ENCODE data around the gene AHCTF1. TPM values are rescaled to one million over a fixed set of nuclear protein-coding genes. Genes with fewer than 3 reads are reported as not detected.
A peak's percentile ranks its signal among the peaks of the same experiment; 100 is the strongest.

AHCTF1 gene
- total RNA-seq, 1 experiment from 2014 or later = 42.3 TPM

DNA sequence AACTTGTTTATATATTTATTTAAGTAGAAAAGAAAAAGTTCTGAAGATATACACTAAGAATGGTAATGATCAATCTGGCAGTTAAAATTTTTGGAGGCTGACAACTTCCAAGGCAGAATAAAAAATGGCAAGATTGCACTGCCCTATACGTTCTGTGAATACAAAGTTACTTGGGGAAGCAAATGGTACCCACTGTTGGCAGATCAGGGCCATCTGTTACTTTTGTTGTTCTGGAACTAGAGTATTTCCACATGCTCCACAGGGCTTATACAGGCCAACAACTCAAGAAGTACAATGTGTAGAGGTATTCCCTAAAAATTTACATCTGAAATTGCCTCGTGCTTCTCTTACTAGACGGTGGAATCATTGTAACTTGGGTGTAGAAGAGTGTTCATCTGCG lies 53.2 kb downstream of the AHCTF1 start:
- DNase-seq = no peak
- H3K4me3 ChIP-seq (ENCODE audit: low read depth, low read length) = no peak overlapping the region
- POLR2A ChIA-PET = no interaction called here
- H3K27ac Mint-ChIP-seq (ENCODE audit: unreplicated experiment) = no peak overlapping the region
- no peak overlapping the region for H3K4me3 Mint-ChIP-seq (ENCODE audit: unreplicated experiment)
- no peaks in the 10 kb centered on the region for H3K9me3 Mint-ChIP-seq (ENCODE audit: unreplicated experiment)
- CTCF ChIA-PET = no interaction called here
- no peaks in the 10 kb centered on the region for H3K27me3 ChIP-seq (replicated peaks; ENCODE audit: control insufficient read depth, insufficient read depth, low read length)
- intact Hi-C loops (cut with micrococcal nuclease; ENCODE audit: unreplicated experiment) = loop anchor here (2.0 kb wide), 1 partner anchor 14 kb away; no protein-coding TSS in a partner anchor
- BruUV-seq (replicated peaks) = no TSS peak
- no peaks in the 10 kb centered on the region for H3K27me3 Mint-ChIP-seq (ENCODE audit: insufficient read depth, unreplicated experiment)
- peaks cover 51% of the 10 kb centered on the region for H3K36me3 Mint-ChIP-seq (ENCODE audit: insufficient read depth, unreplicated experiment)
- peaks cover 16% of the 10 kb centered on the region for H3K4me1 Mint-ChIP-seq (ENCODE audit: low read depth, unreplicated experiment)
- TF ChIP-seq, protein P1, sequence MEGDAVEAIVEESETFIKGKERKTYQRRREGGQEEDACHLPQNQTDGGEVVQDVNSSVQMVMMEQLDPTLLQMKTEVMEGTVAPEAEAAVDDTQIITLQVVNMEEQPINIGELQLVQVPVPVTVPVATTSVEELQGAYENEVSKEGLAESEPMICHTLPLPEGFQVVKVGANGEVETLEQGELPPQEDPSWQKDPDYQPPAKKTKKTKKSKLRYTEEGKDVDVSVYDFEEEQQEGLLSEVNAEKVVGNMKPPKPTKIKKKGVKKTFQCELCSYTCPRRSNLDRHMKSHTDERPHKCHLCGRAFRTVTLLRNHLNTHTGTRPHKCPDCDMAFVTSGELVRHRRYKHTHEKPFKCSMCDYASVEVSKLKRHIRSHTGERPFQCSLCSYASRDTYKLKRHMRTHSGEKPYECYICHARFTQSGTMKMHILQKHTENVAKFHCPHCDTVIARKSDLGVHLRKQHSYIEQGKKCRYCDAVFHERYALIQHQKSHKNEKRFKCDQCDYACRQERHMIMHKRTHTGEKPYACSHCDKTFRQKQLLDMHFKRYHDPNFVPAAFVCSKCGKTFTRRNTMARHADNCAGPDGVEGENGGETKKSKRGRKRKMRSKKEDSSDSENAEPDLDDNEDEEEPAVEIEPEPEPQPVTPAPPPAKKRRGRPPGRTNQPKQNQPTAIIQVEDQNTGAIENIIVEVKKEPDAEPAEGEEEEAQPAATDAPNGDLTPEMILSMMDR (IDR thresholded peaks at IDR 0.05; ENCODE audit: insufficient read depth in 1 of 2, low read depth in 1 of 2, low read length in 1 of 2, severe bottlenecking in 1 of 2, unreplicated experiment in 1 of 2) = no peak
- H3K4me1 ChIP-seq = peaks cover 11% of the 10 kb centered on the region
- no peaks in the 10 kb centered on the region for H3K36me3 ChIP-seq (ENCODE audit: control insufficient read depth, insufficient read depth, low read length)
- H3K9me3 ChIP-seq = no peaks in the 10 kb centered on the region

DNA sequence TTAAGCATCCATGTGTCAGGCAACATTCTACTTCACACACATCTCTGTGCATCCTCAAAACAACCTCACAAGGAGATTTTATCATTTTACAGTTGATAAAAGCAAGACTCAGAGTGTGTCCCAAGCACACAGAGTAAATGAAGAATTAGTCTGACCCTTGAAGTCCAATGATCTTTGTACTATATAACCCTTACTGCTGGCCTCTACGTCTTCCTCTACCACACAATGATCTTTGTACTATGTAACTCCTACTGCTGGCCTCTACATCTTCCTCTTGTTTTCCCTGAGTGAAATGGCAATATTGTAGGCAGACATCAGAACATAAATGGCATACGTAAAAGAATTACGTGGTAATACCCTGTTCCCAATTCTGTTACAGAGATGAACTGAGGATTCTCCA lies 55.3 kb downstream of the AHCTF1 start:
- H3K4me1 Mint-ChIP-seq (ENCODE audit: low read depth, unreplicated experiment) = peaks cover 16% of the 10 kb centered on the region
- Histone ChIP-seq H3K4me1 (peaks cover 11% of the 10 kb centered on the region), H3K9me3 (no peaks in the 10 kb centered on the region), H3K4me3 (ENCODE audit: low read depth, low read length) (no peak overlapping the region), H3K36me3 (ENCODE audit: control insufficient read depth, insufficient read depth, low read length) (no peaks in the 10 kb centered on the region), H3K27me3 (replicated peaks; ENCODE audit: control insufficient read depth, insufficient read depth, low read length) (no peaks in the 10 kb centered on the region)
- no peak overlapping the region for H3K4me3 Mint-ChIP-seq (ENCODE audit: unreplicated experiment)
- no peak for DNase-seq
- peaks cover 64% of the 10 kb centered on the region for H3K36me3 Mint-ChIP-seq (ENCODE audit: insufficient read depth, unreplicated experiment)
- TF ChIP-seq, protein P1 (IDR thresholded peaks at IDR 0.05; ENCODE audit: insufficient read depth in 1 of 2, low read depth in 1 of 2, low read length in 1 of 2, severe bottlenecking in 1 of 2, unreplicated experiment in 1 of 2) = no peak
- H3K27ac Mint-ChIP-seq (ENCODE audit: unreplicated experiment) = no peak overlapping the region
- ChIA-PET POLR2A (no interaction called here), CTCF (no interaction called here)
- H3K27me3 Mint-ChIP-seq (ENCODE audit: insufficient read depth, unreplicated experiment) = no peaks in the 10 kb centered on the region
- no TSS peak for BruUV-seq (replicated peaks)
- H3K9me3 Mint-ChIP-seq (ENCODE audit: unreplicated experiment) = no peaks in the 10 kb centered on the region
- intact Hi-C loops (cut with micrococcal nuclease; ENCODE audit: unreplicated experiment) = no loop called here

GRCh38 chr1:246875041-246876026 lies 56.4 kb downstream of the AHCTF1 start:
- H3K27me3 Mint-ChIP-seq (ENCODE audit: insufficient read depth, unreplicated experiment) = no peaks in the 10 kb centered on the region
- H3K9me3 Mint-ChIP-seq (ENCODE audit: unreplicated experiment) = no peaks in the 10 kb centered on the region
- H3K4me3 Mint-ChIP-seq (ENCODE audit: unreplicated experiment) = no peak overlapping the region
- Histone ChIP-seq H3K27me3 (replicated peaks; ENCODE audit: control insufficient read depth, insufficient read depth, low read length) (no peaks in the 10 kb centered on the region), H3K4me3 (ENCODE audit: low read depth, low read length) (no peak overlapping the region), H3K9me3 (no peaks in the 10 kb centered on the region), H3K36me3 (ENCODE audit: control insufficient read depth, insufficient read depth, low read length) (no peaks in the 10 kb centered on the region), H3K4me1 (peaks cover 11% of the 10 kb centered on the region)
- peak overlapping the region; percentile 33 for H3K27ac Mint-ChIP-seq (ENCODE audit: unreplicated experiment)
- TF ChIP-seq, protein P1 (IDR thresholded peaks at IDR 0.05; ENCODE audit: insufficient read depth in 1 of 2, low read depth in 1 of 2, low read length in 1 of 2, severe bottlenecking in 1 of 2, unreplicated experiment in 1 of 2) = no peak
- intact Hi-C loops (cut with micrococcal nuclease; ENCODE audit: unreplicated experiment) = no loop called here
- ChIA-PET POLR2A (no interaction called here), CTCF (interaction anchor here (0.6 kb wide), 1 partner anchor 132 kb away, joined by 4 read pairs; no protein-coding TSS in a partner anchor)
- no TSS peak for BruUV-seq (replicated peaks)
- H3K4me1 Mint-ChIP-seq (ENCODE audit: low read depth, unreplicated experiment) = peaks cover 16% of the 10 kb centered on the region
- peaks cover 61% of the 10 kb centered on the region for H3K36me3 Mint-ChIP-seq (ENCODE audit: insufficient read depth, unreplicated experiment)
- DNase-seq = peak in 1 of 2 experiments; percentile 5

Data from Caco-2 (cell line).